T47D (cell line): ENCODE measurements around the gene GABRB1.

Source experiments
- DNase-seq, 2 experiments: peaks; one replicate each; pipeline versions ENCODE4 v3.0.0 to v3.0.0-alpha.2; 2011 to 2012; ENCODE audit warnings: low read depth in 1 of 2, low spot score in 1 of 2
- JUND ChIP-seq: IDR thresholded peaks from 2 replicates; pipeline ENCODE4 v1.6.1; 2012; ENCODE audit warnings: low read depth
- in situ Hi-C: cut with HindIII; loops from 2 replicates; pipeline ENCODE4 v1.10.0; 2016; ENCODE audit warnings: low sequenced_read_pairs, low pct_unique_long_range_greater_than_20kb

The GABRB1 gene

GRCh38 chr4:47419296-47419695 is 387.9 kb downstream of the GABRB1 start:
- TF ChIP-seq JUND: no peak
- DNase-seq: no peak
- in situ Hi-C loops: no loop called here

- no peak for TF ChIP-seq JUND
- in situ Hi-C loops: no loop called here
- DNase-seq: no peak
Observed at GRCh38 chr4:47425628-47426027, 394.3 kb downstream of the GABRB1 start.

- in situ Hi-C loops: no loop called here
- DNase-seq: no peak
Observed at GRCh38 chr4:47427935-47428334, 396.6 kb downstream of the GABRB1 start.

GRCh38 chr4:47432749-47433148 is 401.4 kb downstream of the GABRB1 start:
- DNase-seq: no peak
- in situ Hi-C loops: no loop called here
- no peak for TF ChIP-seq JUND

More at GRCh38 chr4:47427935-47428334, 396.6 kb downstream of the GABRB1 start:
- TF ChIP-seq JUND: no peak

- no peak for DNase-seq
- TF ChIP-seq JUND: no peak
- in situ Hi-C loops: no loop called here
Observed at GRCh38 chr4:47434931-47435330, 403.6 kb downstream of the GABRB1 start.

GRCh38 chr4:47442980-47443379 is 411.6 kb downstream of the GABRB1 start:
- DNase-seq: no peak
- TF ChIP-seq JUND: no peak
- in situ Hi-C loops: no loop called here

GRCh38 chr4:47444031-47444430 is 412.7 kb downstream of the GABRB1 start:
- in situ Hi-C loops: no loop called here
- no peak for DNase-seq
- no peak for TF ChIP-seq JUND

GRCh38 chr4:47451657-47452056 is 420.3 kb downstream of the GABRB1 start:
- in situ Hi-C loops: no loop called here
- DNase-seq: no peak
- TF ChIP-seq JUND: no peak

GRCh38 chr4:47462799-47463234 is 431.4 kb downstream of the GABRB1 start:
- in situ Hi-C loops: no loop called here
- no peak for TF ChIP-seq JUND
- DNase-seq: no peak

GRCh38 chr4:47463235-47463956 is 432.0 kb downstream of the GABRB1 start, which contains the start of gene COMMD8:
Gene COMMD8, minus strand, starts transcription at chr4:47463702. Its CDS starts 51 bp downstream, at chr4:47463651.
- no peak for TF ChIP-seq JUND
- DNase-seq: peak; percentile 76 to 93
- in situ Hi-C loops: no loop called here

- no peak for DNase-seq
- in situ Hi-C loops: no loop called here
Observed at GRCh38 chr4:47465004-47465403, 433.6 kb downstream of the GABRB1 start.

GRCh38 chr4:47466056-47466785 is 434.9 kb downstream of the GABRB1 start:
- TF ChIP-seq JUND: no peak
- DNase-seq: no peak
- in situ Hi-C loops: no loop called here

More at GRCh38 chr4:47465004-47465403, 433.6 kb downstream of the GABRB1 start:
- TF ChIP-seq JUND: no peak

GRCh38 chr4:47468706-47469365 is 437.5 kb downstream of the GABRB1 start:
- in situ Hi-C loops: no loop called here
- TF ChIP-seq JUND: no peak
- no peak for DNase-seq
